Transverse colon (tissue), 4 donors: ENCODE measurements around the gene TJP1.

ENCODE experiments used
- CTCF ChIP-seq, 5 experiments: fragments of 200-600 bp in 3 of 5; fragments of 450-650 bp in 2 of 5; sonication (generic) in 3 of 5; IDR thresholded peaks; 1 replicate in 2 of 5; 2 replicates in 3 of 5; pipeline ENCODE4 v1.5.1; 2016 to 2017; ENCODE audit warnings: antibody characterized with exemption in 5 of 5, inconsistent platforms in 3 of 5, mild to moderate bottlenecking in 2 of 5, moderate library complexity in 1 of 5
- EP300 ChIP-seq: sonication (generic); formaldehyde crosslinking; IDR thresholded peaks from one replicate; pipeline ENCODE4 v1.6.1; 2017; ENCODE audit warnings: antibody characterized with exemption, low read depth
- POLR2A ChIP-seq: fragments of 450-650 bp; IDR thresholded peaks from one replicate; pipeline ENCODE4 v1.6.1; 2016; ENCODE audit warnings: antibody characterized with exemption, mild to moderate bottlenecking, moderate library complexity
- POLR2AphosphoS5 ChIP-seq, 3 donors: sonication (generic); formaldehyde crosslinking; IDR thresholded peaks; one replicate each; pipeline ENCODE4 v1.6.1; 2016; ENCODE audit warnings: antibody characterized with exemption in 3 of 3

- TF ChIP-seq EP300 (no peak), POLR2A (no peak), CTCF (IDR thresholded peaks at IDR 0.05) (no peak), POLR2AphosphoS5 (IDR thresholded peaks at IDR 0.05) (no peak)
Measured at GRCh38 chr15:29784413-29784812, 37.9 kb downstream of the TJP1 start.
